PC-9 (cell line): ENCODE measurements around the gene GPC1.

ENCODE experiments used
- EZH2 ChIP-seq: fragments of 200-600 bp; sonication (generic); IDR thresholded peaks from 2 replicates; pipeline ENCODE4 v1.8.0; 2017; ENCODE audit warnings: antibody characterized with exemption, low read depth
- TF ChIP-seq, protein P1 (sequence below): fragments of 200-600 bp; sonication (generic); conservative IDR thresholded peaks from 2 replicates; pipeline ENCODE4 v1.6.1; 2017; ENCODE audit warnings: mixed run types, antibody characterized with exemption, mild to moderate bottlenecking, moderate library complexity

GRCh38 chr2:240442891-240443715, 7.6 kb downstream of the GPC1 start:
- TF ChIP-seq, protein P1, sequence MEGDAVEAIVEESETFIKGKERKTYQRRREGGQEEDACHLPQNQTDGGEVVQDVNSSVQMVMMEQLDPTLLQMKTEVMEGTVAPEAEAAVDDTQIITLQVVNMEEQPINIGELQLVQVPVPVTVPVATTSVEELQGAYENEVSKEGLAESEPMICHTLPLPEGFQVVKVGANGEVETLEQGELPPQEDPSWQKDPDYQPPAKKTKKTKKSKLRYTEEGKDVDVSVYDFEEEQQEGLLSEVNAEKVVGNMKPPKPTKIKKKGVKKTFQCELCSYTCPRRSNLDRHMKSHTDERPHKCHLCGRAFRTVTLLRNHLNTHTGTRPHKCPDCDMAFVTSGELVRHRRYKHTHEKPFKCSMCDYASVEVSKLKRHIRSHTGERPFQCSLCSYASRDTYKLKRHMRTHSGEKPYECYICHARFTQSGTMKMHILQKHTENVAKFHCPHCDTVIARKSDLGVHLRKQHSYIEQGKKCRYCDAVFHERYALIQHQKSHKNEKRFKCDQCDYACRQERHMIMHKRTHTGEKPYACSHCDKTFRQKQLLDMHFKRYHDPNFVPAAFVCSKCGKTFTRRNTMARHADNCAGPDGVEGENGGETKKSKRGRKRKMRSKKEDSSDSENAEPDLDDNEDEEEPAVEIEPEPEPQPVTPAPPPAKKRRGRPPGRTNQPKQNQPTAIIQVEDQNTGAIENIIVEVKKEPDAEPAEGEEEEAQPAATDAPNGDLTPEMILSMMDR: no peak
- no peak for TF ChIP-seq EZH2
